Gastroesophageal sphincter (tissue), 4 donors: Measurements from ENCODE around the gene RAB22A. TPM values are rescaled to one million over a fixed set of nuclear protein-coding genes. Genes with fewer than 3 reads are reported as not detected.

Source experiments
- ATAC-seq: fragments of 150-250 bp; one replicate; pipeline ENCODE4 v1.9.1; 2016; ENCODE audit warnings: mild to moderate bottlenecking, moderate library complexity
- H3K27ac ChIP-seq, 4 donors: fragments of 200-600 bp; sonication (generic) in 3 of 4; 1 replicate in 3 of 4; 2 replicates in 1 of 4; pipeline ENCODE4 v1.5.1; 2016 to 2019
- H3K27me3 ChIP-seq: fragments of 200-600 bp; sonication (generic); one replicate; pipeline ENCODE4 v1.5.1; 2019
- H3K36me3 ChIP-seq, 2 donors: fragments of 200-600 bp; sonication (generic); one replicate each; pipeline ENCODE4 v1.5.1; 2019; ENCODE audit warnings: control low read depth in 1 of 2
- H3K4me1 ChIP-seq, 3 donors: fragments of 200-600 bp; sonication (generic); 1 replicate in 2 of 3; 2 replicates in 1 of 3; pipeline ENCODE4 v1.5.1; 2016 to 2019; ENCODE audit warnings: control low read depth in 2 of 3
- H3K4me3 ChIP-seq, 2 donors: fragments of 200-600 bp; sonication (generic); one replicate each; pipeline ENCODE4 v1.5.1; 2019; ENCODE audit warnings: mild to moderate bottlenecking in 1 of 2, moderate library complexity in 1 of 2
- H3K9me3 ChIP-seq, 3 donors: fragments of 200-600 bp; sonication (generic); one replicate each; pipeline ENCODE4 v1.5.1; 2017 to 2019; ENCODE audit warnings: control low read depth in 2 of 3
- EP300 ChIP-seq: sonication (generic); formaldehyde crosslinking; IDR thresholded peaks from one replicate; pipeline ENCODE4 v1.6.1; 2017; ENCODE audit warnings: antibody characterized with exemption, mild to moderate bottlenecking
- POLR2A ChIP-seq, 2 donors: fragments of 450-650 bp; IDR thresholded peaks; one replicate each; pipeline ENCODE4 v1.6.1; 2017; ENCODE audit warnings: antibody characterized with exemption in 2 of 2, mild to moderate bottlenecking in 2 of 2, moderate library complexity in 1 of 2
- POLR2AphosphoS5 ChIP-seq: sonication (generic); formaldehyde crosslinking; IDR thresholded peaks from one replicate; pipeline ENCODE4 v1.6.1; 2017; ENCODE audit warnings: antibody characterized with exemption
- WGBS, 2 donors: methylation state at CpG; one replicate each; pipeline ENCODE4 v1.1.5; 2018; ENCODE audit warnings: low coverage in 1 of 2; 5-methylcytosine and 5-hydroxymethylcytosine counted together
- total RNA-seq, 4 donors: library from RNA; depleted of rRNA; stranded (reverse); fragments of >200 nt; gene quantifications; one replicate each; pipeline ENCODE4 v1.1.0, GENCODE V29; 2016
- TF ChIP-seq, protein P1 (sequence below), 4 experiments: fragments of 200-600 bp in 2 of 4; fragments of 450-650 bp in 2 of 4; sonication (generic) in 1 of 4; IDR thresholded peaks; one replicate each; pipeline ENCODE4 v1.5.1; 2017 to 2019; ENCODE audit warnings: antibody characterized with exemption in 4 of 4, mild to moderate bottlenecking in 2 of 4, moderate library complexity in 2 of 4

The RAB22A gene
- total RNA-seq, 4 donors from 2014 or later, result 23.2 to 26.8 (median 25.6) TPM

DNA sequence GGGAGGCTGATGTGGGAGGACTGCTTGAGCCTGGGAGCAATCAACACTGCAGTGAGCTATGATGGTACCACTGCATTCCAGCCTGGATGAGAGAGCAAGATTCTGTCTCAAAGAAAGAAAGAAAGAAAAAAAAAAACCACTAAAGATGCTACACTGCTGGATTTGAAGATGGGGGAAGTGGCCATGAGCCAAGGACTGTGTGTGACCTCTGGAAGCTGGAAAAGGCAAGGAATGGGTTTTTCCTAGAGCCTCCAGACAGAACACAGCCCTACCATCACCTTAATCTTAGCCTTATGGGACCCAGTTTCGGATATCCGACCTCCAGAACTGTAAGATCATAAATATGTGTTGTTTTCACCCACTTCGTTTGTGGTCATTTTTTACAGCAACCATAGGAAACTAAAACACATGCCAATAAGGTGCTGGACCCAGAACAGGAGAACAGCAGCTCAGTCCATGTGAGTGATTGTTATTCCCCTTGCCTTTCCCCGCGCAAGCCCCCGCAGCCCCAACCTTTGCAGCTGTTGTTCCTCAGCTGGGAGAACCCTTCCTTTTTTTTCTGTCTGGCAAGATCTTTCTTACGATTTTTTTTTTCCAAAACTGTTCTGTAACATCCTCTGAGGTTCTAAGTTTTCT lies 68.4 kb downstream of the RAB22A start:
- 25 to 59% methylated on average over 5 to 7 of the region's 7 CpGs for WGBS, 2 donors
- no peak overlapping the region for H3K27ac ChIP-seq
- ATAC-seq, result no peak
- no peaks in the 10 kb centered on the region for H3K36me3 ChIP-seq
- H3K4me1 ChIP-seq, result no peaks in the 10 kb centered on the region
- TF ChIP-seq POLR2A (IDR thresholded peaks at IDR 0.05), result no peak
- no peak for TF ChIP-seq POLR2AphosphoS5
- TF ChIP-seq, protein P1, sequence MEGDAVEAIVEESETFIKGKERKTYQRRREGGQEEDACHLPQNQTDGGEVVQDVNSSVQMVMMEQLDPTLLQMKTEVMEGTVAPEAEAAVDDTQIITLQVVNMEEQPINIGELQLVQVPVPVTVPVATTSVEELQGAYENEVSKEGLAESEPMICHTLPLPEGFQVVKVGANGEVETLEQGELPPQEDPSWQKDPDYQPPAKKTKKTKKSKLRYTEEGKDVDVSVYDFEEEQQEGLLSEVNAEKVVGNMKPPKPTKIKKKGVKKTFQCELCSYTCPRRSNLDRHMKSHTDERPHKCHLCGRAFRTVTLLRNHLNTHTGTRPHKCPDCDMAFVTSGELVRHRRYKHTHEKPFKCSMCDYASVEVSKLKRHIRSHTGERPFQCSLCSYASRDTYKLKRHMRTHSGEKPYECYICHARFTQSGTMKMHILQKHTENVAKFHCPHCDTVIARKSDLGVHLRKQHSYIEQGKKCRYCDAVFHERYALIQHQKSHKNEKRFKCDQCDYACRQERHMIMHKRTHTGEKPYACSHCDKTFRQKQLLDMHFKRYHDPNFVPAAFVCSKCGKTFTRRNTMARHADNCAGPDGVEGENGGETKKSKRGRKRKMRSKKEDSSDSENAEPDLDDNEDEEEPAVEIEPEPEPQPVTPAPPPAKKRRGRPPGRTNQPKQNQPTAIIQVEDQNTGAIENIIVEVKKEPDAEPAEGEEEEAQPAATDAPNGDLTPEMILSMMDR (IDR thresholded peaks at IDR 0.05), result no peak
- no peak for TF ChIP-seq EP300
- H3K4me3 ChIP-seq, result no peak overlapping the region
- H3K9me3 ChIP-seq, result peaks cover 0 to 8% (median 0%) of the 10 kb centered on the region in 3 donors
- peaks cover 5% of the 10 kb centered on the region for H3K27me3 ChIP-seq

DNA sequence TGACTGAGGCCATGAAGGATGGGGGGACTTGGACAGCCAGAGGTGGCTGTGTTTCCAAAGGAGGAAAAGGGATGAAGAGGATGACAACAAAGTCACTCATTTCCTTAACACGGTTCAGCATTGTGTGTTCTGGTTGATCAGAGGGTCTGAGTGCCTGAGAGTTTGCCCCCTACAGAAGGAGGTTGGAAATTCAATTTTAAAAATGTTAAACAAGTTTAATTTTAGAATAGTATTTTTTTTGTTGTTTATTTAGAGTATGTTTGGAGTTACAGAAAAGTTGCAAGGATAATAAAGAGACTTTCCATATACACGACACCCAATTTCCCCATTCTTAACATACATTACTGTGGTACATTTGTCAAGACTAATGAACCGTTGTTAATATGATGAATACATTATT lies 69.2 kb downstream of the RAB22A start:
- Histone ChIP-seq H3K27me3 (peaks cover 5% of the 10 kb centered on the region), H3K4me3 (no peak overlapping the region), H3K36me3 (no peaks in the 10 kb centered on the region), H3K27ac (no peak overlapping the region), H3K9me3 (peaks cover 0 to 8% (median 0%) of the 10 kb centered on the region in 3 donors), H3K4me1 (no peaks in the 10 kb centered on the region)
- WGBS, 2 donors, result 70 to 73% methylated on average over 3 of the region's 3 CpGs
- no peak for TF ChIP-seq POLR2AphosphoS5
- no peak for TF ChIP-seq EP300
- TF ChIP-seq POLR2A (IDR thresholded peaks at IDR 0.05), result no peak
- TF ChIP-seq, protein P1 (IDR thresholded peaks at IDR 0.05), result no peak
- no peak for ATAC-seq

DNA sequence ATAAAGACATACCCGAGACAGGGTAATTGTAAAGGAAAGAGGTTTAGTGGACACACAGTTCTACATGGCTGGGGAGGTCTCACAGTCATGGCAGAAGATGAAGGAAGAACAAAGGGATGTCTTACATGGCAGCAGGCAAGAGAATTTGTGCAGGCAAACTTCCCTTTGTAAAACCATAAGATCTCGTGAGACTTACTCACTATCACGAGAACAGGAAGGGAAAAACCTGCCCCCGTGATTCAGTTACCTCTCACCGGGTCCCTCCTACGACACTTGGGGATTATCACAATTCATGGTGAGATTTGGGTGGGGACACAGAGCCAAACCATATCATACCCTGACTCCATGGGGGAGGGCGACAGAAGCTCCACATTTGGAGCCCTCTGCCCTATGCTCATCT lies 72.1 kb downstream of the RAB22A start:
- H3K4me1 ChIP-seq, result no peaks in the 10 kb centered on the region
- H3K9me3 ChIP-seq, result peaks cover 0 to 8% (median 0%) of the 10 kb centered on the region in 3 donors
- H3K36me3 ChIP-seq, result no peaks in the 10 kb centered on the region
- no peak for ATAC-seq
- H3K27ac ChIP-seq, result no peak overlapping the region
- no peak overlapping the region for H3K4me3 ChIP-seq
- 79 to 90% methylated on average over 3 to 6 of the region's 7 CpGs for WGBS, 2 donors
- H3K27me3 ChIP-seq, result no peaks in the 10 kb centered on the region
- TF ChIP-seq, protein P1 (IDR thresholded peaks at IDR 0.05), result no peak
- TF ChIP-seq EP300 (no peak), POLR2AphosphoS5 (no peak), POLR2A (IDR thresholded peaks at IDR 0.05) (no peak)

DNA sequence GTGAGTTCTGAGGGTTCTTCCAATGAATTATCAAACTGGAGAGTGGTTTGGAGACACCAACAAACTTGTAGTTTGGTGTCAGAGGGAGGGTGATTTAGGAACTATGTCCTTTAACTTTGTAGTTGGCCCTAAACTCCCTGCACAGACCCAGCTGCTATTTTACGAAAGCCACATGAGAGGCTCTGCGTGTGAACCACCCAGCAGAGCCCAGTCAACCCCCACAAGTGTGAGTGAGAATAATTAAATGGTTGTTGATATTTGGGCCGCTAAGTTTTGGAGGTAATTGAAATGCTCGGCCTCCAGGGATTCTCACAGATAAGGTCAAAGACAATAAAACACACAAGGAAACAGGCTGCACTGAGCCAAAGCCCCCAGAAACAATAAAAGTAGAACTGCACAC lies 72.6 kb downstream of the RAB22A start:
- Histone ChIP-seq H3K4me1 (no peaks in the 10 kb centered on the region), H3K4me3 (no peak overlapping the region), H3K27ac (no peak overlapping the region), H3K36me3 (no peaks in the 10 kb centered on the region), H3K9me3 (peaks cover 0 to 8% (median 0%) of the 10 kb centered on the region in 3 donors), H3K27me3 (no peaks in the 10 kb centered on the region)
- 53 to 71% methylated on average over 1 to 3 of the region's 4 CpGs for WGBS, 2 donors
- ATAC-seq, result no peak
- TF ChIP-seq POLR2AphosphoS5, result no peak
- TF ChIP-seq, protein P1 (IDR thresholded peaks at IDR 0.05), result no peak

DNA sequence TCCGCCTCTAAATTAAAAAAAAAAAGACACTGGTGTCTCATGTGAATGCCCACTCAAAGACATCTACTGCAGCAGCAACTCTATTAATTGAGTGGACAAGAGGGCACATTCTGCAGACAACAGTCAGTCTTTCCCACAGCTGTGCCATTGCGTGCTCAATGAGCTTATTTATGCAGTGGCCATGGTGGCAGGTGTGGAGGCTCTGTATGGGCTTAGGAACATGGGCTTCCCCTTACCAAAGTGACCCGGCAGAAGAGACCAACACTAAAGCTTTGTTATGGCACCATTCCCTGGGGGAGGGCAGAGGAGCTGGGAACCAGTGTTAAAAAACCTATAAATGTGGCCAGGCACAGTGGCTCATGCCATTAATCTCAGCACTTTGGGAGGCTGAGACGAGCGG lies 75.3 kb downstream of the RAB22A start:
- H3K36me3 ChIP-seq, result no peaks in the 10 kb centered on the region
- 89 to 100% methylated on average over 2 to 3 of the region's 5 CpGs for WGBS, 2 donors
- H3K27ac ChIP-seq, result no peak overlapping the region
- peaks cover 0 to 8% (median 0%) of the 10 kb centered on the region in 3 donors for H3K9me3 ChIP-seq
- no peaks in the 10 kb centered on the region for H3K27me3 ChIP-seq
- H3K4me3 ChIP-seq, result no peak overlapping the region
- no peak for TF ChIP-seq EP300
- TF ChIP-seq POLR2AphosphoS5, result no peak
- TF ChIP-seq, protein P1 (IDR thresholded peaks at IDR 0.05), result no peak
- TF ChIP-seq POLR2A (IDR thresholded peaks at IDR 0.05), result no peak
- ATAC-seq, result no peak
- peaks cover 0 to 1% (median 0%) of the 10 kb centered on the region in 3 donors for H3K4me1 ChIP-seq
